NOMO-1 treated with dmso at 0.1 percent for 144 hours (cell line): ENCODE measurements around the gene RIT2.

Source experiments
- DNase-seq: peaks from one replicate; lab custom pipeline; 2025; ENCODE audit not compliant: unreplicated experiment; lab: John Stamatoyannopoulos, UW

Gene RIT2

GRCh38 chr18:43017622-43018021 is 97.9 kb downstream of the RIT2 start:
- DNase-seq, result no peak

- DNase-seq, result no peak
Measured at GRCh38 chr18:43013486-43013885, 102.0 kb downstream of the RIT2 start.

DNA sequence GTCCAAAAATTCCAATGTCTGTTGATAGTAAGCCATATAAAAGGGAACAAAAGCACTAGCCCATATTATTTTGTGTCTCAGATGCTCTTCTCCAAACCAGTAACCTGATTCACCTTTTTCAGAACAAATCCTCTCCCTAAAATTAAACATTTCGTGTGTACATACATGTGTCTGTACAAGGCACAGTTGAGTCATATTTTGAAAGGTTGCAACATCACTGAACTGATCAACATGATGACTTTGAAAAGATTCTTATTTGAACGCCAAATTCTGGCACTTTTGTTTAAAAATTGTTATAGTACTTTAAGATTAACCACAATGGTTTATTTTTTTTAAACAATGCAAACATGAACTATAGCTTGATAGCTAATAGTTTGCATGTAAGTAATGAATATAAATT is 102.5 kb downstream of the RIT2 start:
- no peak for DNase-seq

DNA sequence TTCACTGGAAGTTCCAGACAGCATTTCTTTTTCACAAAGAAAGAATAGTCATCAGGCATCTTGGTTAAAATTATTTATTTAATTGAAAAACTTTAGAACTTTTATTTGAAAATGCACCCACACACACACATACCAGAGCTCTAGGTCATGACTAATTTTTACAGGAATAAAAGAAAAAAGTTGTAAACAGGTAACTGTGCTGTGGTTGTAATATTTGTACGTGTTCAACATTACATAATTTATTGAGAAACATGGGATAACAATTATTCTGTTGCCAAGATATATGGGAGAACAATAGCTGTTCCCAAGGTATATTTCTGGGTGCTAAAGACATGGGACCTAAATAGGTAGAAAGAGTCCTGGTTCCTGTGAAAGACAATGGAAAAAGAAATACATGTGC is 104.9 kb downstream of the RIT2 start:
- no peak for DNase-seq

- DNase-seq, result no peak
Measured at GRCh38 chr18:43009674-43010073, 105.8 kb downstream of the RIT2 start.

GRCh38 chr18:43007365-43007764 is 108.1 kb downstream of the RIT2 start:
- no peak for DNase-seq

- DNase-seq, result no peak
Measured at GRCh38 chr18:43004421-43004820, 111.1 kb downstream of the RIT2 start.

- no peak for DNase-seq
Measured at GRCh38 chr18:43001821-43002220, 113.7 kb downstream of the RIT2 start.

DNA sequence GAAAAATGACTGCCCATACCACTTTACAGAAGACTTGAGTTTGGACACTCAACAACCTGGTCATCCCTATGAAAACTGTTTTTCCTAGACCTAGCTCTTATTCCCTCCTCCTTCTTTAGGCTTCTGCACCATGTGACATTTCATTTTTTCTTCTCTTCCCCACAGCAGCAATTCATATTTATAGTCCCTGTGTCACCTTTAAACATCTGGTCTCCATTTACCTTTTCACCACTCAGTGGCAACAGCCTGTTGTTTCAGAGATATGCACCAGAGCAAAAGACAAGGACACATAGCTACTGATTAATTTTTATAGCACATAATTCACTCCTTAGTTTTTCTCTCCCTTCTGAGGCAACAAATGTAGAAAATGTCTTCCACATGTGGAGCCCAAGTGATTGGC is 118.7 kb downstream of the RIT2 start:
- no peak for DNase-seq

DNA sequence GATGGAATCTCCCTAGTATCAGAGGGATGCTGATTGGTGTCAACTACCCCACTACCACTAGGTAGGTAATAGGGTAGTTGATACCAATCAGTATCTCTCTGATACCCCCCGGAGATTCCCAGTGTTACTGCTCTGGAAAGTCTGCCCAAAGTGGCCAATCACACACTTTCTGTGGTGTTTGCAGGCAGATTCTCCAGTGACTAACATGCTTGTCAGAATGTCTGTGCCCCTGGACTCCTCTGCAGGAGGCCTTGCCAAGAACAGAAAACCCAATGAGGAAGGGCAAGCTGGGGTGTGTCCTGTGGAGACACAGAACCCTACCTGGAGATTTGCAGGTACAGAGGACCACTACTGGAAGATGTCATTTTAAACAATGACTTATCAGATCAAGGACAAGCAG is 135.1 kb downstream of the RIT2 start:
- no peak for DNase-seq

DNA sequence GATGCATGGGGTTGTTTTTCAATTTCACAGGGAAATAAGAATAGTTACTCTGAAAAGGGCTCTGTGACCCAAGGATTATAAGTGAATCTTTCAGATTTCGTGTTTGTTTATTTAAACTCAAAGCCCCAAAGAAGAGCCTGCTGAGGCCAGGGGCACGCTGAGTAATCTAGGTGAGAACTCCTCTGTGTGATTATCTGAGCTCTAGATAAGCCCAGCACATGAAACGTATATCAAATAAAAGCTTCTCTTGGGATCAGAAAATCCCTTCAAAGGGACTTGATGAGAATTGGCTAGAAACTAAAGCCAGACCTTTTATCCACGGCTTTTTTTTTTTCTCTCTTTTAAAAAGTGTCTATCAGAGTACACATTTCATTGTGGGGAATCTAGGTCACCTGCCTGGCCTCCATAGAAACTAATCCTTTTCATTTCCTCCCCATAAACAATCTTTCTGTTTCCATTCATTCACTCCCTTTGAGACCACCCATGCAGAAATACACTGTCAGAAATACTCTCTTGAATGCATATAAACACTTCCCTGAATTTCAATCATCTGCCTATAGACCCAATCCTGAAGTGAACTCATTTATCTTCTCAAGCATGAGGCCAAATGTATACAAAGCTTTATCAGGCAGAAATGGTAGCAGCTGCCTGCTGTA is 137.4 kb downstream of the RIT2 start:
- no peak for DNase-seq

DNA sequence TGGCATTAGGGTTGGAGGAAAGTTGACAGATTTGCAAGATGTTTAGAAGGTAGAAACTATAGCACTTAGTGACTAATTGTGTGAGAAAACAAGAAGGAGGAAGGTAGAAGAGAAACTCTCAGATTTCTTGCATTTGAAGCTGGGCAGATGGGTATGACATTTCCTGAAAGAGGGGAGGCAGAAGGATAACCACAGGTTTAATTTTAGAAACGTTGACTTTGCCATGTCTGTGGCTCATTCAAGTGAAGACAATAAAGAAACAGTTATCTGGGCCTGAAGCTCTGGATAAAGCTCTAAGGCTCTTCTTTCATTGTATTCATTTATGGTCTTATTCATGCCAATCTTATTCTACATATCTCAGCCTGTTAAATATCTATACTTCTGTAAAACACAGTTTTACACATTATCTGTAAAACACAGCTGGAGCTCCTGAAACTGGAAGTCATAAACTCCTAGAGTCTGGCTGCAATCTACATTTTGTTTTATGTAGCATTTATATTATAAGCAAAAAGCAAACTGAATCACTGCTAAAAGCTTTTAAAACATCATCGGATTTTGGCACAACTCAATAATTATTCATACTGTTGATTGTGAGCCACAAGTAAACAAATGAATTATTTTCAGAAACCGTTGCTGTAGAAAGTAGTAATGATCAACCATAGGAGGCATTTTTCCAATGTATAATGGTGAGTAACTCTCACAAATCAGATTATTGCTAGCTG is 138.5 kb downstream of the RIT2 start:
- no peak for DNase-seq

- DNase-seq, result no peak
Measured at GRCh38 chr18:42969366-42969765, 146.1 kb downstream of the RIT2 start.

- no peak for DNase-seq
Measured at GRCh38 chr18:42961298-42961697, 154.2 kb downstream of the RIT2 start.

- no peak for DNase-seq
Measured at GRCh38 chr18:42959528-42959927, 156.0 kb downstream of the RIT2 start.

DNA sequence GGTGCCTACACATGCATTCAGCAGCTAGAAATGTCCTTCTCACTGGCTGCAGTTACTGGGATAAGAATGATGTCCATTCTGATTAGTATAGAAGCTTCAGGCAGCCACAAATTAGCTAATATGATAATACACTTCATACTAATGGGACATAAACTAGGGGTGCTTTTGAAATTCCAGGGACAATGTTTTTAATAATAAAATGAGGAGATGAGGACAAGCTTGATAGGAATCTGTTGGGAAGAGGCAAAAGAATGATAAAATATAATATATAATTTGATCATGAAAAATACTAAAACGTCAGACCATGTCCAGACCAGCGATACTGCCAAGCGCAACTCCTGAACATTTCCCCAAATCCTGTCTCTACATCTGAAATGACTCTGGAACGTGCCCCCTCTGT is 157.1 kb downstream of the RIT2 start:
- DNase-seq, result no peak

GRCh38 chr18:42956287-42956686 is 159.2 kb downstream of the RIT2 start:
- no peak for DNase-seq

- no peak for DNase-seq
Measured at GRCh38 chr18:42954887-42955286, 160.6 kb downstream of the RIT2 start.

DNA sequence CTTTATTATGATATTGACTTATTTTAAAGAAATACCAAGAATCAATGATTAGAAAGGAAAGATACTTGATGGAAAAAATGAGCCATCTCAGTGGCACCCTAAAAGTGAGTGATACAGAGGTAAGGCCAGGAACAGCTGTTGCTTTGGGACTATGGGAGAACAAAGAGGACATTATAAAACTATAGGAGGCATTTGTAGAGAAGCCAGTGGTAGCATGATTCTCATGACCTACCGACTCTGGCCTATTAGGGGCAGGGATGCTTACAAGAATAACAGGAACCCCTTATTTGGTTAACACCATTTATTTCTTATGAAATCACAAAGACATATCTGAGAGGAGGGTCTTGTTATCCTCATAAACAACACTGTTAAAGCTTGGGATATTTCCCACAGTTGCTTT is 162.2 kb downstream of the RIT2 start:
- no peak for DNase-seq

DNA sequence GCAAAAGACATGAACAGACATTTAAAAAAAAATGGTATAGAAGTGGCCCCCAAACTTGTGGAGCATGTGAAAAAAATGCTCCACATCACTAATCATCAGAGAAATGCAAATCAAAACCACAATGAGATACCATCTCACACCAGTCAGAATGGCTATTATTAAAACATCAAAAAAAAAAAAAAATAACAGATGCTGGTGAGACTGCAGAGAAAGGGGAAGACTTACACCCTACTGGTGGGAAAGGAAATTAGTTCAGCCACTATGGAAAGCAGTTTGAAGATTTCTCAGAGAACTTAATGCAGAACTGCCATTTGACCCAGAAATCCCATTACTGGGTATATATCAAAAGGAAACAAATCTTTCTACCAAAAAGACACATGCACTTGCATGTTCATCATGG is 164.8 kb downstream of the RIT2 start:
- DNase-seq, result no peak

- no peak for DNase-seq
Measured at GRCh38 chr18:42948831-42949230, 166.7 kb downstream of the RIT2 start.

DNA sequence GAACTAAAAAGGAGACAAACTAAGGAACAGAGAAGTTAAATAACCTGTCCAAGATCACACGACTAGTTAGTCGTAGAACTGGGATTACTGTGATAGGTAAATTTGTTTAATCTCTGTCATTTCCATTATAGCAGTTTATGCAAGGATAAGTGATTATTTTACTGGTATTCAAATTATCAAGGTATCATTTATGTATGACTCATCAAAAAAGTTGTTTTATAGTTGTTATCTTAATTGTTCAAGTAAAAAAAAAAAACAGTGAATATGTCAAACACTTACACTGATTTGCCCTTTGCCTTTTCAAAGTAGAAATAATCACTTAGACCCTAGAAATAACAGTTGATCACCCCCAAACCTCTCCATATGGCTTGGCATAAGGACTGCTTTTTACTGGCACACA is 173.6 kb downstream of the RIT2 start:
- DNase-seq, result no peak

- DNase-seq, result no peak
Measured at GRCh38 chr18:42941021-42941420, 174.5 kb downstream of the RIT2 start.
